Measurements from ENCODE around the gene ORC6.

ORC6 gene

GRCh38 chr16:46688654-46689364, 650 bp upstream of the ORC6 start, which contains the start of gene VPS35:
Gene VPS35 (minus strand): TSS chr16:46689178. CDS start chr16:46689133, 45 bp downstream.
- Histone ChIP-seq H3F3A (ENCODE audit: insufficient read depth, low read length) (peaks cover 21% of the 10 kb centered on the region), H3K9ac (ENCODE audit: low read length) (peak within 1 kb of the TSS; percentile 81), H2AFZ (ENCODE audit: low read length) (peak within 1 kb of the TSS; percentile 88), H3K9me2 (replicated peaks; ENCODE audit: insufficient read depth, low read length) (no peaks in the 10 kb centered on the region), H4K20me1 (ENCODE audit: insufficient read depth, low read length) (peaks cover 21% of the 10 kb centered on the region), H3K4me2 (ENCODE audit: low read depth, low read length) (peak within 1 kb of the TSS; percentile 86), H3K36me3 (replicated peaks; ENCODE audit: insufficient read depth, low read length) (peaks cover 3% of the 10 kb centered on the region; the same call in 1 of the 2 replicates), H3K27ac (ENCODE audit: low read length) (peak within 1 kb of the TSS; percentile 77), H3K4me3 (ENCODE audit: low read length) (peak within 1 kb of the TSS; percentile 88), H3K4me1 (ENCODE audit: low read length) (peaks cover 25% of the 10 kb centered on the region), H3K9me3 (replicated peaks; ENCODE audit: insufficient read depth, low read length) (no peaks in the 10 kb centered on the region), H3K27me3 (replicated peaks; ENCODE audit: insufficient read depth, low read length) (no peaks in the 10 kb centered on the region), H3K79me2 (ENCODE audit: low read length) (peaks cover 79% of the 10 kb centered on the region)
- no peak for TF ChIP-seq EZH2phosphoT487 (IDR thresholded peaks at IDR 0.05; ENCODE audit: low read length)
- DNase-seq = peak; percentile 99

- Histone ChIP-seq H4K20me1 (ENCODE audit: insufficient read depth, low read length) (peaks cover 21% of the 10 kb centered on the region), H2AFZ (ENCODE audit: low read length) (peak overlapping the region; percentile 88)
Measured at GRCh38 chr16:46690281-46691178, 1.1 kb downstream of the ORC6 start.

GRCh38 chr16:46691726-46692125, 2.3 kb downstream of the ORC6 start:
- Histone ChIP-seq H4K20me1 (ENCODE audit: insufficient read depth, low read length) (peaks cover 11% of the 10 kb centered on the region; the same call in 1 of the 2 replicates), H3F3A (ENCODE audit: insufficient read depth, low read length) (peaks cover 21% of the 10 kb centered on the region), H3K27me3 (replicated peaks; ENCODE audit: insufficient read depth, low read length) (no peaks in the 10 kb centered on the region), H3K36me3 (replicated peaks; ENCODE audit: insufficient read depth, low read length) (peaks cover 11% of the 10 kb centered on the region; the same call in 1 of the 2 replicates), H2AFZ (ENCODE audit: low read length) (no peak overlapping the region), H3K4me3 (ENCODE audit: low read length) (no peak overlapping the region), H3K9ac (ENCODE audit: low read length) (no peak overlapping the region), H3K9me2 (replicated peaks; ENCODE audit: insufficient read depth, low read length) (no peaks in the 10 kb centered on the region), H3K79me2 (ENCODE audit: low read length) (peaks cover 49% of the 10 kb centered on the region), H3K27ac (ENCODE audit: low read length) (no peak overlapping the region), H3K9me3 (replicated peaks; ENCODE audit: insufficient read depth, low read length) (no peaks in the 10 kb centered on the region), H3K4me1 (ENCODE audit: low read length) (peaks cover 19% of the 10 kb centered on the region), H3K4me2 (ENCODE audit: low read depth, low read length) (peak overlapping the region; percentile 86)
- DNase-seq = no peak
- TF ChIP-seq EZH2 (optimal IDR thresholded peaks at IDR 0.05; ENCODE audit: low read depth, low read length) (no peak), EZH2phosphoT487 (IDR thresholded peaks at IDR 0.05; ENCODE audit: low read length) (no peak), CTCF (IDR thresholded peaks at IDR 0.05; ENCODE audit: low read length) (no peak)

More at GRCh38 chr16:46690281-46691178, 1.1 kb downstream of the ORC6 start:
- peak; percentile 15 for DNase-seq
- peak overlapping the region; percentile 88 for H3K4me3 ChIP-seq (ENCODE audit: low read length)
- no peaks in the 10 kb centered on the region for H3K9me2 ChIP-seq (replicated peaks; ENCODE audit: insufficient read depth, low read length)
- H3K27ac ChIP-seq (ENCODE audit: low read length) = peak overlapping the region; percentile 77; the same call in 1 of the 2 replicates
- H3K9ac ChIP-seq (ENCODE audit: low read length) = peak overlapping the region; percentile 81
- H3K4me1 ChIP-seq (ENCODE audit: low read length) = peaks cover 25% of the 10 kb centered on the region
- peaks cover 61% of the 10 kb centered on the region for H3K79me2 ChIP-seq (ENCODE audit: low read length)
- no peaks in the 10 kb centered on the region for H3K9me3 ChIP-seq (replicated peaks; ENCODE audit: insufficient read depth, low read length)
- TF ChIP-seq EZH2 (optimal IDR thresholded peaks at IDR 0.05; ENCODE audit: low read depth, low read length) (no peak), EZH2phosphoT487 (IDR thresholded peaks at IDR 0.05; ENCODE audit: low read length) (no peak), CTCF (IDR thresholded peaks at IDR 0.05; ENCODE audit: low read length) (no peak; the same call in 1 of the 2 replicates)
- peaks cover 6% of the 10 kb centered on the region; the same call in 1 of the 2 replicates for H3K36me3 ChIP-seq (replicated peaks; ENCODE audit: insufficient read depth, low read length)
- peak overlapping the region; percentile 86 for H3K4me2 ChIP-seq (ENCODE audit: low read depth, low read length)
- no peaks in the 10 kb centered on the region for H3K27me3 ChIP-seq (replicated peaks; ENCODE audit: insufficient read depth, low read length)
- H3F3A ChIP-seq (ENCODE audit: insufficient read depth, low read length) = peaks cover 21% of the 10 kb centered on the region

All from MM.1S (cell line).